Kidney tubule cell (primary cell): Measurements from ENCODE around the gene RYR1.
A peak's percentile ranks its signal among the peaks of the same experiment; 100 is the strongest.
"Not testable (repeated sequence)": the region's sequence is repeated elsewhere in the genome, so short reads cannot be mapped to it uniquely, and the experiment has no call there.

Experiments
- DNase-seq: peaks from one replicate; pipeline ENCODE4 v3.0.0-alpha.2; 2018; ENCODE audit warnings: low spot score

RYR1 gene

DNA sequence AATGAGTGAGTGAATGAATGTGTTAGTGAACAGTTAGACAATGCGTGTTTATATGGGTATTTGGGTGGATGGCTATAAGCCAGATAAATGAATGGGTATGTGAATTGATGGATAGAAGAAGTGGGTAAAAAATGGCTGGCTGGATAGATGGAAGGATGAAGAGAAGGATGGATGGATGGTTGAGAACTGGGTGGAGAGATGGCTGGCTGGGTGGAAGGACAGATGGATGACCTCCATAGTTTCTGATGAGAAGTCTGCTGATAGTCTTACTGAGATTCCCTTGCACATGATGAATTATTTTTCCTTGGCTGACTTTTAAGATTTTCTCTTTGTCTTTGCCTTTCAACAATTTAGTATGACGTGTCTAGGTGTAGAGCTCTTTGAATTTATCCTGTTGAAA, 57.4 kb downstream of the RYR1 start:
- no peak for DNase-seq

DNA sequence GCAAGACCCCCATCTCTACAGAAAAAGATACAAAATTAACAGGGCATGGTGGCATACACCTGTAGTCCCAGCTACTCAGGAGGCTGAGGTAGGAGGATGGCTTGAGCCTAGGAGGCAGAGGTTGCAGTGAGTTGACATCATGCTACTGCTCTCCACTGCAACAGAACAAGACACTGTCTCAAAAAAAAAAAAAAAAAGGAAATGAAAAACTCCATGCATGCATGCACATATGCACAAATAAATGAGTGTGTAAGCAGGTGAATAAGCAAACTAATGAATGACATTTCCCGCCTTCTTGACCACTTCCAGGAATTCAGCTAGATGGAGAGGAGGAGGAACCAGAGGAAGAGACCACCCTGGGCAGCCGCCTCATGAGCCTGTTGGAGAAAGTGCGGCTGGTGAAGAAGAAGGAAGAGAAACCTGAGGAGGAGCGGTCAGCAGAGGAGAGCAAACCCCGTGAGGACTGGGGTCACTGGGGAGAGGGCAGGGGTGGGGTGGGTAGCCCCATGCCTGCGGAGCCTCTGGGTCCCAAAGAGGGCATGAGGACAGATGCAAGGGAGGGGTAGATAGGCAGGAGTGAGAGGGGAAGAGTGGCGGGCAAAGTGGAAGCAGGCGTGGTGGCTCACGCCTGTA, 58.8 kb downstream of the RYR1 start:
- DNase-seq = no peak

DNA sequence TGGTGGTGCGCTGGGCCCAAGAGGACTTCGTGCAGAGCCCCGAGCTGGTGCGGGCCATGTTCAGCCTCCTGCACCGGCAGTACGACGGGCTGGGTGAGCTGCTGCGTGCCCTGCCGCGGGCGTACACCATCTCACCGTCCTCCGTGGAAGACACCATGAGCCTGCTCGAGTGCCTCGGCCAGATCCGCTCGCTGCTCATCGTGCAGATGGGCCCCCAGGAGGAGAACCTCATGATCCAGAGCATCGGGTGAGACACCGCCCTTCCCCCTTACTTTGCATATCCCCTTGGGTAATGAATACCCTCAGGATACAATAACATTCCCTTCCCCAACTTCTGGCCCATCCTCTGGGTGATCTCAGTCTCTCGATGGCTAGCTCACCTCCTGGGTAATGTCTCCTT, 60.9 kb downstream of the RYR1 start:
- DNase-seq = no peak

DNA sequence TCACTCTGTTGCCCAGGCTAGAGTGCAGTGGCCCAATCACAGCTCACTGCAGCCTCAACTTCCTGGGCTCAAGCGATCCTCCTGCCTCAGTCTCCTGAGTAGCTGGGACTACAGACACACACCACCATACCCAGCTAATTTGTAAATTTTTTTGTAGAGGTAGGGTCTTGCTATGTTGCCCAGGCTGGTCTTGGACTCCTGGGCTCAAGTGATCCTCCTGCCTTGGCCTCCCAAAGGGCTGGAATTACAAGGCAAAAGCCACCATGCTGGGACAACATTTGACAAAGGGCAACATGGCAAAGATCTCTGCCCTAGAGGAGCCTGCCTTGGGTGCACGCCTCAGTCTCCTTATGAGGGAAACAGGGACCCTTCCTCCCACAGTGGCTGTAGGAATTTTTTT, 61.9 kb downstream of the RYR1 start:
- not testable (repeated sequence) for DNase-seq

DNA sequence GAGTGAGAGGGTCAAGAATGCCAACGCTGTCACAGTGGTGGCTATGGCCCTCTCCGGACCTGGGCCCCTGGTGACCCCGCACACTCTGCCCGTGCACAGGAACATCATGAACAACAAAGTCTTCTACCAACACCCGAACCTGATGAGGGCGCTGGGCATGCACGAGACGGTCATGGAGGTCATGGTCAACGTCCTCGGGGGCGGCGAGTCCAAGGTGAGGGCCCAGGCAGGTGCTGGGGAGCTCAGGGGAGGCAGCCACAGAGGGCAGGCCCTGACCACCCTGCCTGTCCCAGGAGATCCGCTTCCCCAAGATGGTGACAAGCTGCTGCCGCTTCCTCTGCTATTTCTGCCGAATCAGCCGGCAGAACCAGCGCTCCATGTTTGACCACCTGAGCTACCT, 62.6 kb downstream of the RYR1 start:
- DNase-seq = no peak

DNA sequence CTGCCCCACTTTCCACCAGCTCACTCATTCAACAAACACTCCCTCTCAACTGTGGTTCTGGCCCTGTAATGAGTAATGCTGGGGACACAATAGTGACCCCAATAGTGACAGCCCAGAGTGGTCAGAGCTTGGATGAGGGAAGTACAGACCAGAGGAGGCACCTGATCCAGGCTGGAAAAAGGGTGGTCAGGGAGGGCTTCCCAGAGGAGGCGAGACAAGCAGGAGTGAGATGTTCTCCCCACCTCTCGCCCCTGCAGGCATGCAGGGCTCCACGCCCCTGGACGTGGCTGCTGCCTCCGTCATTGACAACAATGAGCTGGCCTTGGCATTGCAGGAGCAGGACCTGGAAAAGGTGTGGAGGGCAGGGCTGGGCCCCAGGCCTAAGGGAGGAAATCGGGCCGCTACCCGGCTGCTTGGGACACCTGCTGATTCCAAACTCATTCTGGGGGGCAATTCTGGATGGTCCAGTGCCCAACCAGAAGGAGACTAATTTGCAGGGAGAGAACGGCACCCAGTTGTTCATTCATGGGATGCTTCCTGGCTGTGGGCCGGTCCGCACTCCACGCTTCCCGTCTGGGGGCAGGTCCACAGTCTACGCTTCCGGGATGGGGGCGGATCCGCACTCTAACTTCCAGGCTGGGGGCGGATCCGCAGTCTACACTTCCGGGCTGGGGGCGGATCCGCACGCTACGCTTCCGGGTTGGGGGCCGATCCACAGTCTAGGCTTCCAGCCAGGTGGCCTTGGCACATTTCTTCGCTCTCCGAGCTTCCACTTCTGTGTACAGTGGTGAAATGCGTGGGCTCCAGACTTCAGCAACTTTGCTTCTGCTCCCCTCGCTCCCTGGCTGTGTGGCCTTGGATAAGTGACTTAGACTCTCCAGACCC, 63.4 kb downstream of the RYR1 start:
- no peak for DNase-seq

DNA sequence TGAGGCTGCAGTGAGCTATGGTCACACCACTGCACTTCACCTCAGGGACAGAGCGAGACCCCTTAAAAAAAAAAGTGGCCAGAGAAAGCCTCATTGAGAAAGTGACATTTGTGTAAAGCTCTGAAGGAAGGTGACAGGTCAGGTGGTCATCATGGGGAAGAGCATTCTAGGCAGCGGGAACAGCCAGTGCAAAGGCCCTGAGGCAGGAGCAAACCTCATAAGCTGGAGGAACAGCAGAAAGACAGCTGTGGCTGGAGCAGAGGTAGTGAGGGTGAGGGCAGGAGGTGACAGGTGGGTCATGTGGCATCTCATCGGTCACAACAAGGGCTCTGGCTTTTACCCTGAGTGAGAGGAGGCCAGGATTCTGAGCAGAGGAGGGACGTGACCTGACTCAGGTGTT, 64.4 kb downstream of the RYR1 start:
- no peak for DNase-seq

DNA sequence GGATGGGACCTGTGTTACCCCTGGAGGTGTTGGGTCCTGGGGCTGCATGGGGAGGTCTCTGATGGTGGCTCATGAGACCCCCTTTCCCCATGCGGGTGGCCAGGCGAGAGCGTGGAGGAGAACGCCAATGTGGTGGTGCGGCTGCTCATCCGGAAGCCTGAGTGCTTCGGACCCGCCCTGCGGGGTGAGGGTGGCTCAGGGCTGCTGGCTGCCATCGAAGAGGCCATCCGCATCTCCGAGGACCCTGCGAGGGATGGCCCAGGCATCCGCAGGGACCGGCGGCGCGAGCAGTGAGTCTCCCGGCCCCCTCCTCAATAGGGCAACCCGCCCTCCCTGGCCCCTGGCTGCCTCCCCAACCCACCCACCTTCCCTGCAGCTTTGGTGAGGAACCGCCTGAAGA, 66.0 kb downstream of the RYR1 start:
- DNase-seq = no peak

DNA sequence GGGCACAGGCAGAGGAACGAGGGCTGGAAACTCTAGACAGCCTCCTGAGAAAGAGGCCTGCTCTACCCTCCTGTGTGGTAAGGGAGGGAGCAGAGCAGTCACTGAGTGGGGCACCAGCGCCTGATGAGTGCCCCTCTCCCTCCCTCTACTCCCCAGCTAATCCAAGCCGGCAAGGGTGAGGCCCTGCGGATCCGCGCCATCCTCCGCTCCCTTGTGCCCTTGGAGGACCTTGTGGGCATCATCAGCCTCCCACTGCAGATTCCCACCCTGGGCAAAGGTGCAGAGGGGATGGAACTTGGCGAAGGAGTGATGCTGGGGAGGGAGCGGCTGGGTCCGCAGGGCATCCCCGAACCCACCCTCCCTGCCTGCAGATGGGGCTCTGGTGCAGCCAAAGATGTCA, 67.0 kb downstream of the RYR1 start:
- no peak for DNase-seq

DNA sequence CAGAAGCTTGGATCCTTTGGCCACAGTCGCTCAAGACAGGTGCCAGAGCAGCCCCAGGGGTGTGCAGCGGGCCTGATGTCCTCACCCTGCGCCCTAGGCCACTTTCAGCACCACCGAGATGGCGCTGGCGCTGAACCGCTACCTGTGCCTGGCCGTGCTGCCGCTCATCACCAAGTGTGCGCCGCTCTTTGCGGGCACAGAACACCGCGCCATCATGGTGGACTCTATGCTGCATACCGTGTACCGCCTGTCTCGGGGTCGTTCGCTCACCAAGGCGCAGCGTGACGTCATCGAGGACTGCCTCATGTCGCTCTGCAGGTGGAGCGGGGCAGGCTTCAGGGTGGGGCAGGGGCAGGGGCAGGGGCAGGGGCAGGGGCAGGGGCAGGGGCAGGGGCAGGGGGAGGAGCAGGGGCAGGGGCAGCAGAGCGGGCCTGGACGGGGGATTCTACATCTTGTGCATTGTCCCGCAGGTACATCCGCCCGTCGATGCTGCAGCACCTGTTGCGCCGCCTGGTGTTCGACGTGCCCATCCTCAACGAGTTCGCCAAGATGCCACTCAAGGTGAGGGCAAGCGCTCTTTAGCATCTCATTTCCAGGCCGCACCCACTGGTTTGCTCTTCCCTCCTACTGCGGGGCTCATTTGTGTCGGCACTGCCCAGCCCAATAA, 69.1 kb downstream of the RYR1 start:
- no peak for DNase-seq

DNA sequence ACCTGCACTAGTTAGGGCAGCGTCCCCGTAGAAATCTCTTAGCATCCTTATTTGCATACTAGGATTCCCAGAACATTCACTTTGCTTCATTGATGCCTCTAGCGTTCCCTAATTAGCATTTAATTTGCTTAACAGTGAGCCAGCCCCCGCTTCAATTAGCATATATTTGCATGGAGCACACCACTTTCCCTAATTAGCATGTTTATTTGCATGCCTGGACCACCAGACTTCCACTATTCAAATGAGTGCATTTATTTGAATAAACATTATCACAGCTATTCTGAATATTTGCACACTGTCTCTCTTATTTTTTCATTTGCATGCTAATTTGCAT, 69.6 kb downstream of the RYR1 start:
- no peak for DNase-seq

DNA sequence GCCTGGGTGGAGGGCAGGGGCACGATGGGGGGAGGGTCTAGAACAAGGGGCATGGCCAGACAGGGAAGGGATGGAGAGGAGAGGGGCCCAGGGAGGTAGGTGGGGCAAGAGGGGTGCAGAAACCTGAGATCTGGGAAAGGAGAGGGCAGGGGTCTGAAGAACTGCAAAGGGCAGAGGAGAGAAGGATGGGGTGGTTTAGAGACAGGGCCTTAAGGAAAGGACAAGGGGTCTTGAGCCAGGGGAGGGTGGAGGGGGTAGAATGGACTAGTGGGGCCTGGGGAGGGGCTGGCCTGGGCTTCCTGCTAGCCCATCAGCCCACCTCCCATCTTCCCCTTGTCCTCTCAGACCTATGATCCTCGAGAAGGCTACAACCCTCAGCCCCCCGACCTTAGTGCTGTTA, 72.5 kb downstream of the RYR1 start:
- no peak for DNase-seq

DNA sequence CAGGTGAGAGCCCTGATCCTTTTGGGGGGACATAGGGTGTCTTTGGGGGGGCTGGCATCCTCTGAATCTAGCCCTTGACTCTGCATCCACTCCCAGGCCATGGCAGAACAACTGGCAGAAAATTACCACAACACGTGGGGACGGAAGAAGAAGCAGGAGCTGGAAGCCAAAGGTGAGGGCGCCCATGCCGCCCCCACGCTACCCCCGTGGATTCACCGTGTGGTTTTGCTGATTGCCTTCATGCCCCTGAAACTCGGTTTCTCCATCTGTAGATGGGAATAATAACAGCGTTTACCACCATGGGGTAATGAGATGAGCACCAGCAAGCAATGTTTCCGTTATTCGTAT, 72.9 kb downstream of the RYR1 start:
- no peak for DNase-seq

DNA sequence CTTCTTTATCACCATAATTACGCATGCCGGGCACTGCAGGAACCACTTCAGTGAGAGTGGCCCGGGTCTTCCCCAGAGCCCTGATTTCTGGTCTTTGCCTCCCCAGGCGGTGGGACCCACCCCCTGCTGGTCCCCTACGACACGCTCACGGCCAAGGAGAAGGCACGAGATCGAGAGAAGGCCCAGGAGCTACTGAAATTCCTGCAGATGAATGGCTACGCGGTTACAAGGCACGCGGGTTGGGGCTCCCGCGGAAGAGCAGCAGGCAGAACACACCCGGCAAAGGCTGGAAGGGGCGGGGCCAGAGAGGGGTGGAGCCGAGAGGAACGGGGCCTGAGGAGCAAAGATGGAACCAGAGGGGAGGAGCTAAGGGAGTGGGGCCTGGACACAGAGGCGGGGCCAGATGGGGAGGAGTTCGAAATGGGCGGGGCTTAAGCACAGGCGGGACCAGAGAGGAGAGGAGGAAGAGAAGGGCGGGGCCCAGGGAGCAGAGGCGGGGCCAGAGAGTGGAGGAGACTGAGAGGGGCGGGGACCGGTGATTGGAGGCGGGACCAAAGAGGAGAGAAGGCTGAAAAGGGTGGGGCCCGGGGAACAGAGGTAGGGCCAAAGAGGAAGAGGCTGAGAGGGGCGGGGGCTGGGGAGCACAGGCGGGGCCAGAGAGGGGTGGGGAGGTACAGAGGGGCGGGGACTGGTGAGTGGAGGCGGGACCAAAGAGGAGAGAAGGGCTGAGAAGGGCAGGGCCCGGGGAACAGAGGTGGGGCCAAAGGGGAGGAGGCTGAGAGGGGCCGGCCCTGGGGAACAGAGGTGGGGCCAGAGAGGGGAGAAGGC, 73.4 kb downstream of the RYR1 start:
- peak; percentile 51 for DNase-seq

DNA sequence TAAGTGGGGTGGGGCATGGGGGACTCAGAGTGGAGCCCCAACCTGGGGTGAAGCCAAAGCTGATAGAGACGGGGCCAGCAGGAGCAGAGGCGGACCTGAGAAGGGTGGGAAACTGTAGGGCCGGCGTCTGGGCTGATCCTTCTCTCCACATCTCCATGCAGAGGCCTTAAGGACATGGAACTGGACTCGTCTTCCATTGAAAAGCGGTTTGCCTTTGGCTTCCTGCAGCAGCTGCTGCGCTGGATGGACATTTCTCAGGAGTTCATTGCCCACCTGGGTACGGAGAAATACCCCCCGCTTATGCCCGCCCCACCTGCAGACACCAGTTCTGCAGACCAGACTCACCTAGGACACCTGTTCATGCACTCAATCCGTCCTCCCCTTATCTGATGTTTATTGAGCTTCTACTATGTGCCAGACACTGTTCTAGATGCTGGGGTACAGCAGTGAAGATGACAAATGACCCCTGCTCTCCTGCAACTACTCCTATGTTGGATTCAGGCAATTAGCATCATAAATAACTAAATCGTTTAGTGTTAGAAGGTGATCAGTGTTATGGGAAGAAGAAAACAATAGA, 74.1 kb downstream of the RYR1 start:
- no peak for DNase-seq

DNA sequence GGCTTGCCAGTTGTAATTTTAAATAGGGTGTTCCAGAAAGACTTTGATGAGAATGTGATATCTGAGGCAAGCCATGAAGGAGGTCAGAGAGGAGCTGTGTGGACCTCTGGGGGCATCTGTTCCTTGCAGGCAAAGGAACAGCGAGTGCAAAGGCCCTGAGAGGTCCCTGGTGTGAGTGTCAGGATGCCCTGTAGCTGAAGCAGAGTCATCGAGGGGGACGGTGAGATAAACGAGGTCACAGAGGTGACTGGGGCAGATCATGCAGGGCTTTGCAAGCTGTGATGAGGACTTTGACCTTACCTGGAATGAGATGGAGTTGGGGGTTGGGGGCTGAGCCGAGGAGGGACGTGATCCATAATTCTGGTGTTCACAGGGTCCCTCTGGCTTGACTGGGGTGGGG, 75.0 kb downstream of the RYR1 start:
- DNase-seq = no peak

DNA sequence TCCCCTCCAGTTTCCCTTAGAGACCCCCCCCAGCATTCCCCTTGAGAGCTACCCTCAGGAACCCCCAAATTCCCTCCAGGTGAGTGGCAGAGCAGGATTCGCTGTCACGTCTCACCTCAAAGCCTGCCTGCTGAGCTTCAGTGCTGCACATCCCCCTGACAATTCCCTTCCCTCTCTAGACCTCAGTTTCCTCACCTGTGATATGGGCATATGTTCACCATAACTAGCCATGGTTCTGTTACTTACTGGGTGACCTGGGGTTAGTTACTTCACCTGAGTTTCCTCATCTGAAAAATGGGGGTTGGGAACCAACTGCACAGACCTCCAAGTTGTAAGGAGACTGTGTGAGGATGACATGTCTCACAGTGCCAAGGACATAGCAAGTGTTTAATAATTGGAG, 75.5 kb downstream of the RYR1 start:
- no peak for DNase-seq

DNA sequence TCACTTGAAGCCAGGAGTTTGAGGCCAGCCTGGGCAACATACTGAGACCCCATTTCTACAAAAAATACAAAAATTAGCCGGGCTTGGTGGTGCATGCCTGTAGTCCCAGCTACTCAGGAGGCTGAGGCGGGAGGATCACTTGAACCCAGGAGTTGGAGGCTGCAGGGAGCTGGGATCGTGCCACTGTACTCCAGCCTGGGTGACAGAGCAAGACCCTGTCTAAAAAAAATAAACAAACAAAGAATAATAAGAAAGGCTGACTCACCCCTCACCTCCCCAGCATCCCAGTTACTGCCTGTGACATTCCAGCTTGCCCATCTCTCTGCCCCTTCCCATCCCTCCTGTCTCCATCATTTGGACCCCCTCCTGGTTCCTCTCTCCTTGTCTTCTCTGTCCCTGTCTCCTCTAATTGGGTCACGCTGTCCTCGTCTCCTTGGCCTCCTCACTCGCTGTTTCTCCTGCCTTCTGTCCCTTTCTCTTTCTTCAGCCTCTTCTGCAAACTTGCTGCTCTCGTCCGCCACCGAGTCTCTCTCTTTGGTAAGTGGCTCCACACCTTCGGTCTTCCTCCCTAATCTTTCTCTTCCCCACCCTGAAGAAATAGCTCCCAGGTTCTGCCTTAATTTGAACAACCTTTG, 77.7 kb downstream of the RYR1 start:
- DNase-seq = no peak

DNA sequence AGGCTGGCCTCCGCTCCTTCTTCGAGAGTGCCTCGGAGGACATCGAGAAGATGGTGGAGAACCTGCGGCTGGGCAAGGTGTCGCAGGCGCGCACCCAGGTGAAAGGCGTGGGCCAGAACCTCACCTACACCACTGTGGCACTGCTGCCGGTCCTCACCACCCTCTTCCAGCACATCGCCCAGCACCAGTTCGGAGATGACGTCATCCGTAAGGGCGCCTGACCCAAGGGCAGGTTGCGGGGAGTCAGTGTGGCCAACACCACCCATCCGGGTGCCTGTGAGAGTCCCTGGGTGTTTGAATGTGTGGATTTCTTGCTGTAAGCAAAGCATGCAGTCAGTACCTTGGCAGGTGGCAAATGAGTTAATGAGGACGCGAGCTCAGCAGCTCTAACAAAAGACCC, 78.8 kb downstream of the RYR1 start:
- no peak for DNase-seq

DNA sequence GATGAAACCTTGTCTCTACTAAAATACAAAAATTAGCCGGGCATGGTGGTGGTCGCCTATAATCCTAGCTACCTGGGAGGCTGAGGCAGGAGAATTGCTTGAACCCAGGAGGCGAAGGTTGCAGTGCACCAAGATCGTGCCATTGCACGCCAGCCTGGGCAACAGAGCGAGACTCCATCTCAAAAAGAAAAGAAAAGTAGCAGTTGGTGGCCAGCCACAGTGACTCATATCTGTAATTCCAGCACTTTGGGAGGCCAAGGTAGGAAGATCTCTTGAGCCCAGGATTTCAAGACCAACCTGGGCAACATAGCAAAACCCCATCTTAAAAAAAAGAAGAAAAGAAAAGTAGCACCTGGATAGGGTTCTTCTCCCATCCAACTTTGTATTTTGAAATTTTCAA, 79.7 kb downstream of the RYR1 start:
- DNase-seq = not testable (repeated sequence)

DNA sequence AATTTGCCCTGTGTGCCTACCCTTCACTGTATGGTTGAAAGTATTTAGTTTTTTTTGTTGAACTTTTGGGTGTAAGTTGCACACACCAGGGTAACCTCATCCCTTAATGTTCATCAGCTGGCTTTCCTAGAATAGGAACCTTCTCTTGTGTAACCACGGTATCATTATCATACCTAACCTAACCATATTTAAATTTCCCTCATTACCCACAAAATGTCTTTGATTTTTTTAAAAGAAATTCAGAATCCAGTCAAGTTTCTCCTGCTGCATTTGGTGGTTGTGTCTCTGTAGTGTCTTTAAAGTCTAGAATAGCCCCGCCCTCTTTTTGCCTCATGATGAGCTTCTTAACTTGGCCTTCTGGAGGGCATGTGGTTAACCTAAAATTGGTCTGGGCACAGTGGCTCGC, 80.3 kb downstream of the RYR1 start:
- DNase-seq = no peak
